ENCODE measurements around the gene ZSCAN5A.

DNA sequence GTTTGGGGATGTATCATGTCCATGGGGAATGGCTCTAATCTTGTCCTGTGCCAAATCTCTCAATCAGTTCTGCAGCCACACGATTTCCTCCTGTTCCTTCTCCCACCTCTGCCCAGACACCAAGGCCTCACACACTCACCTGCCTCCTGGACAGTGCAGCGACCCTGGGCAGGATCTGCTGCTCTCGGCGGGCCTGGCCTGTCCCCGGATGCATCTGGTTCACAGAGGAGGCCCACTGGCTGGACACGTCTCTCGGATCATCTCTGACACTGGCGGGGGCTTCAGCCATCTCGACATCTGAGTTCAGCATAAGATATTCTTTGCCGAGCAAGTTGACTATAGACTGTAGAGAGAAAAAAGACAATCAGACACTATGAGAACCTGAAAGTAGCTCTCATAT, 122.9 kb downstream of the ZSCAN5A start:
- TF ChIP-seq CTCF (IDR thresholded peaks at IDR 0.05) (no peak), POLR2A (IDR thresholded peaks at IDR 0.05) (no peak)

All from uterus (tissue), 2 donors.